Dedifferentiated amniotic fluid mesenchymal stem cell (primary cell): ENCODE data around the gene NSUN4.
"Not testable (repeated sequence)": the region's sequence is repeated elsewhere in the genome, so short reads cannot be mapped to it uniquely, and the experiment has no call there.

Experiments
- DNase-seq: peaks from one replicate; pipeline ENCODE4 v3.0.0-alpha.2; 2016; ENCODE audit errors: extremely low spot score

Gene NSUN4

DNA sequence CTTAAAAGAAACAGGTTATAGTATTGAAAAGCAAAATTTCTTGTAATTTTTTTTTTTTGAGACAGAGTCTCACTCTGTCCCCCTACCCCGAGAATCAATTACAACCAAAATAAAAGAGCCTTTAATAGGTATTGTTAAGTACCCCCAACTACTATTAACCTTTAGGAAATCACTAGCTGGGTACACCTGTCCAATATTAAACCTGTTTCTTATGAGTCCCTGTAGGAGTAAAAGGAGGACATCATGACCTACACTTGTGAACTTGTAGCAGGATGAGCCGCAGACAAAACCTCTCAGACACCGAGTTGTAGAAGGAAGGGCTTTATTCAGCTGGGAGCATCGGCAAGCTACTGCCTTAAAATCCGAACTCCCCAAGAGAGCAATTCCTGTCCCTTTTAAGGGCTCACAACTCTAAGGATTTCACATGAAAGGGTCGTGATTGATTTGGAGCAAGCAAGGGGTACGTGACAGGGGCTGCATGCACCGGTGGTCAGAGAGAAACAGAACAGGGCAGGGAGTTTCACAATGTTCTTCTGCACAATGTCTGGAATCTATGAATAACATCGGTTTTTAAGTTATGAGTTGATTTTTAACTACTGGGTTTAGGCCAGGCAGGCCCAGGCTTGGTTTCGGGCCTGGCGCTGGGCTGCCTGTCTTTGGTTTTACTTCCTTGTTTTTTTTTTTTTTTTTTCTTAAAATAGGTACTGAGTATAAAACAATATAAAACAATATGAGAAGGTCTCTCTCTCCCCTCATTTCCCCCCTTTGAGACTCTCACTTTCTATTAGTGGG, 15.1 kb upstream of the NSUN4 start:
- DNase-seq = not testable (repeated sequence)

DNA sequence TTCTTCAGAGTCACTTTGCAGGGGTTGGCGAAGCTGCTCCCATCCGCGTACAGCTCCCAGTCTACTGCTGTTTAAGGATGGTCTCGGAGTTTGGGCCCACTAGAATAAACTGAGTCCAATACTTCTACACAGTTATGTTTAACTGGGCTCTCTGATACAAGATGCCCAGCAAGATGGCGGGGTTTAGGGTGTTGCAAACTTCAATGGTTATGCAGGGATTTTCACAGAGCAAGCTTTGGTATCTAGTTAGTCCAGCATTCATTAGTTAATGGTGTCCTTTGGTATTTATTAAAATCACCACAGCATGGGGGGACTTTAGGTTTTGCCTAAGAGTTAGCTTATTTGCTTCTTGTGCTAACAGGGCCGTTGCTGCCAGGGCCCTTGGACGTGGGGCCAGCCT, 12.4 kb upstream of the NSUN4 start:
- DNase-seq = not testable (repeated sequence)

GRCh38 chr1:46329807-46330206, 10.8 kb upstream of the NSUN4 start:
- not testable (repeated sequence) for DNase-seq

DNA sequence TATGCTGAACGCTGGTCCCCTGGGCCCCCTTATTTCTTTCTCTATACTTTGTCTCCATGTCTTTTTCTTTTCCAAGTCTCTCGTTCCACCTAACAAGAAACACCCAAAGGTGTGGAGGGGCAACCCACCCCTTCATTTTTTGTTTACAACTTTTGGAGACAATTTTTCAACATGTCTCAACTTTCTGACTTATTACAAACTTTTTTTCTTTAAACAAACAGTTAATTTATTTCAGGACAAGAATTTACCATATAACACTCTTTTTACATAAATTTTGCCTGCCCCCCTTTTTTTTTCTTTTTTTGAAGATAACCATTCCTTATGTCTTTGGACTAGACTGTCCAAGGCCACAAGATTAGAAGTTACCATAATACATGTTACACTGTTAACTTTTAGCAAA, 10.2 kb upstream of the NSUN4 start:
- DNase-seq = not testable (repeated sequence)

- DNase-seq = not testable (repeated sequence)
Measured at GRCh38 chr1:46331786-46332540, 8.6 kb upstream of the NSUN4 start.

DNA sequence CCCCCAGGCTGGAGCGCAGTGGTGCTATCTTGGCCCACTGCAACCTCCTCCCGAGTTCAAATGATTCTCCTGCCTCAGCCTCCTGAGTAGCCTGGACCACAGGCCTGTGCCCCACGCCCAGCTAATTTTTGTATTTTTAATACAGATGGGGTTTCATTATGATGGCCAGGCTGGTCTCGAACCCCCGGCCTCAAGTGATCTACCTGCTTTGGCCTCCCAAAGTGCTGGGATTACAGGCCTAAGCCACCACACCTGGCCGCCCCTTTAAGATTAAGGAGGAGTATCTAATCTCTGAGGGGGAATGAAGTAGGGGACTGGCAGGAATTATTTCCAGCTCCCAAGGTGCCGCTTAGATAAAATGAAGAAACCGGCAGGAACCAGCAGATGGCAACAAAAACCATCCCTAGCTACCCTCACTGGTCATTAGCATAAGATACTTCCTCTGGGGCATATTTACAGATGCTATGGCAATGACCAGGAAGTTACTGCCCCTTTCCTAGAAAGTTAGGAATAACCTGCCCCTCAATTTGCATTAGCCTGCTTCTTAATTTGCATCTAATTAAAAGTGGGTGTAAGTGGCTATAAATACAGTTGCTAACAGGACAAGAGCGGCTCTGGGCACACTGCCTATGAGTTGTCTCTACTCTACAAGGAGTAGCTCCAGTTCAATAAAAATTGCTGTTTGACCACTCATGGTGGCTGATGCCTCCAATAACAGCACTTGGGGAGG, 7.1 kb upstream of the NSUN4 start:
- no peak for DNase-seq

DNA sequence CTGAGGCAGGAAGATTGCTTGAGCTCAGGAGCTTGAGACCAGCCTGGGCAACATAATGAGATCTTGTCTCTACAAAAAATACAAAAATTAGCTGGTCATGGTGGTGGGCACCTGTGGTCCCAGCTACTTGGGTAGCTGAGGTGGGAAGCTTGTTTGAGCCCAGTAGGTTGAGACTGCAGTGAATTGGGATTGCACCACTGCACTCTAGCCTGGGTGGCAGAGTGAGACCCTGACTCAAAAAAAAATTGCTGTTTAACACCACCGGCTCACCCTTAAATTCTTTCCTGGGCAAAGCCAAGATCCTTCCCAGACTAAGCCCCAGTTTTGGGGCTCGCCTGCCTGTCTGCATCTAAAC, 6.6 kb upstream of the NSUN4 start:
- DNase-seq = no peak

- DNase-seq = no peak
Measured at GRCh38 chr1:46335081-46335480, 5.5 kb upstream of the NSUN4 start.

DNA sequence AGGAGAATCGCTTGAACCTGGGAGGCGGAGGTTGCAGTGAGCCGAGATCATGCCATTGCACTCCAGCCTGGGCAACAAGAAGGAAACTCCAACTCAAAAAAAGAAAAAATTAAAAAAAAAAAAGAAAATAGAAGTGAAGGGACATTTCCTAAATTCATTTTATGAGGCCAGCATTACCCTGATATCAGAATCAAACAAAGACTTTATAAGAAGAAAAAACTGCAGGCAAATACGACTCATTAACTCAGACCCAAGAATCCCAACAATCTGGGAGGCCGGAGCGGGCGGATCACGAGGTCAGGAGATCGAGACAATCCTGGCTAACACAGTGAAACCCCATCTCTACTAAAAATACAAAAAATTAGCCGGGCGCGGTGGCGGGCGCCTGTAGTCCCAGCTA, 3.2 kb upstream of the NSUN4 start:
- DNase-seq = not testable (repeated sequence)

DNA sequence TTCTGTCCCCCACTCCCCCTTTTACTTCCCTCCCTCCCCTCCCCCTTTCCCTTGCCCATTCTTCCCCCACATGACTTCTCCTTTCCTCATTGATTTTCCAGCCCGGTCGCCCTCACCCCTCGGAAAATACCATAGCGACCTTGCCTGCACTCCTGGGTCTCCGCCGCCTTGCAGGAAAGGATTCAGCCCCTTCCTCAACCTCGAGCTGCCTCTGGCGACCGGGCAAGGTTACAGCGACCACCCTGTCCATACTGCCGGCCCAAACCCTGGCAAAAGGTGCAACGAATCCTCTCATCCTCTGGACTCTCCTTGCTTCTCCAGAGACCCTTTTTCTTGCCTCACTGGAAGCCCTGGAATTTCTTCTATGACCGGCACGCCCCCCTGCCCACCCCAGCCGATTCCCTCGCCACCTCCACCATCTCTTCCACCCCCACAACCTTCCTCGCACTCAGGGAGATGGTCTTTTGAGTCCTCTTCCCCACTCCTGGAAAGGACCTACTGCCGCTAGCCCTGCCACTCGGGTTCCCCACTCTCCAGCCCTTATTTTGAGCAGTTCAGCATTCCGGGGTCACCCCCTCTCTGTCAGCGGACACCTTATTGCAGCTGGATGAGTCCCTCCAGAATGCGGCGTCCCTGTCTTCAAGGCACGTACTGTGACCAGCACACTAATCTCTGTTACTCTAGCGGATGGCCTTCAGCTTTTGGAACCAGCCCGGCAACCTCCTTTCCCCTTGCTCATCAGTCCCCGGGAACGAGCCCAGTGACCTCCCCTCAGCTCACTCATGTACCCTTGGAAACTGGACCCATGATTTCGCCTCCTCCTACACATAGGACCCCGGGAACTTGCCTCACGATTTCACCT, 846 bp downstream of the NSUN4 start:
- DNase-seq = no peak

- DNase-seq = no peak
Measured at GRCh38 chr1:46342084-46342656, 1.6 kb downstream of the NSUN4 start.

DNA sequence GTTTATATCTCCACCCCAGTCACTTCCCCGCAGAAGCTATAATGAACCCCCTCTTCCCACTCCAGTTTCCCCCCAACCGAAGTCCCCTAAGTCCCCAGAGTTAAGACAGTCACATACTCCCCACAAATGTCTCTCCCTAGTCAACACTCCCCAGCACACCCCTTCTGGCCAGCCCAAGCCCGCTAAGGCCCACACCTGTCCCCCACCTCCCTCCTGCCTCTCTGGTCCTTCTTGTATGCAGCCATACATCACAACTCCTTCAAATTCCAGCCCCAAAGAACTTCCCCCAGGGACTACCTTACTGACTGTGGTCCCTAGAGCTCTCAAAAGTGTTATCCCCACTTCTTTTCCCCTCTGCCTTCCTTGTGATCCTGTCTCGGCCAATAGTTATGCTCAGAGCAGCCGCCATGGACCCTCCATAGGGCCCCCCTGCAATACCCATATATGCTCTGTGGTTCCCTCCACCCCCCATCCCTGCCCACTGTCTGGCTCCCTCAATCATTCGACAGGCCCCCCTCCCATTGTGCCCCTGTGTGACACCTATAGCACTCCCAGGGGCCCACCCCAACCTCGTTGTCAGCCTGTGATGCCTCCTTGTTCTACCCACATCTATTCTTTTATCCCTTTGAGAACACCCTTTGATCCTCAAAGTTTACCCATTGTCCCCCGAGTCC, 2.2 kb downstream of the NSUN4 start:
- no peak for DNase-seq

GRCh38 chr1:46343351-46343695, 2.7 kb downstream of the NSUN4 start:
- no peak for DNase-seq

DNA sequence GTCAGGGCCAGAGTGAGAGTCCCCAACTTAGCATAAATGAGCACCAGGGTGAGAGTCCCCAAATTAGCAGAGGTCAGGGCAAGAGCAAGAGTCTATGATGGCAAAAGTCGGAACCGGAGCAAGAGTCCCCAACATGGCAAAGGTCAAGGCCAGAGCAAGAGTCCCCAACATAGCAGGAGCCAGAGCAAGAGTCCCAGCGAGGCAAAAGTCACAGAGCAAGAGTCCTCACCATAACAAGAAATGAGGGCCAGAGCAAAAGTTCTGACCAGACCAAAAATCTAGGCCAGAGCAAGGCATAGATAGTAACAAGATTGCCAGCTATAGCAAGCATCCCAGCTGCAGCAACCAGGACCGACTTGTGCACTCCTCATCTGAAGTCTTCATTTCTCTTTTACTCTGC, 3.1 kb downstream of the NSUN4 start:
- no peak for DNase-seq

- DNase-seq = no peak
Measured at GRCh38 chr1:46344481-46344880, 3.9 kb downstream of the NSUN4 start.

DNA sequence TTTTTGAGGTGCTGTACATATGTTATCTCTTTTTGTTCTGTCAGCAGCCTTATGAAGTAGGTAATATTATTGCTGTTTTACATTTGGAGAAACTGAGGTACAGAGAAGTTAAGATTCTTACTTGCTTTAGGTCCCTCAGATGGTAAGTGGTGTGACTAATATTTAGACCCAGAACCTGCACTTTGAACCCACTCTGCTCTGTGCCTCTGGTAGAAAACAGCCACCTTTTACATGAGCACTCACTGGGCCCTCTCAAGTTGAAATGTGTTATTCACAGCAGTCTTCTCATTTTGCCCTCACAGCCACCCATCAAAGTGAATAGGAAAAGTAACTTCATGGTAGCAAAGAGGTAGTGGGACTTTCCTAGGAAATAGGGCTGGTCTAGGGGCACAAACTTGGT, 4.7 kb downstream of the NSUN4 start:
- no peak for DNase-seq

GRCh38 chr1:46352363-46352762, 11.8 kb downstream of the NSUN4 start:
- DNase-seq = no peak

DNA sequence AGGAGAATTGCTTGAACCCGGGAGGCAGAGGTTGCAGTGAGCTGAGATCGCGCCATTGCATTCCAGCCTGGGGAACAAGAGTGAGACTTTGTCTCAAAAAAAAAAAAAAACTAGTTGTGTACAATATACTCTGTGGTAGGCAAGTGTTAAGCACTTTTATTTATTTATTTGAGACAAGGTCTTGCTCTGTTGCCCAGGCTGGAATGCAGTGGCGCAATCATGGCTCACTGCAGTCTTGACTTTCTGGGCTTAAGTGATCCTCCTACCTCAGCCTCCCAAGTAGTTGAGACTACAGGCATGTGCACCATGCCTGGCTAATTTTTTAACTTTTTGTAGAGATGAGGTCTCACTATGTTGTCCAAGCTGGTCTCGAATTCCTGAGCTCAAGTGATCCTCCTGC, 15.3 kb downstream of the NSUN4 start:
- not testable (repeated sequence) for DNase-seq

GRCh38 chr1:46362158-46362557, 21.6 kb downstream of the NSUN4 start:
- no peak for DNase-seq

- DNase-seq = no peak
Measured at GRCh38 chr1:46363121-46363520, 22.5 kb downstream of the NSUN4 start.

DNA sequence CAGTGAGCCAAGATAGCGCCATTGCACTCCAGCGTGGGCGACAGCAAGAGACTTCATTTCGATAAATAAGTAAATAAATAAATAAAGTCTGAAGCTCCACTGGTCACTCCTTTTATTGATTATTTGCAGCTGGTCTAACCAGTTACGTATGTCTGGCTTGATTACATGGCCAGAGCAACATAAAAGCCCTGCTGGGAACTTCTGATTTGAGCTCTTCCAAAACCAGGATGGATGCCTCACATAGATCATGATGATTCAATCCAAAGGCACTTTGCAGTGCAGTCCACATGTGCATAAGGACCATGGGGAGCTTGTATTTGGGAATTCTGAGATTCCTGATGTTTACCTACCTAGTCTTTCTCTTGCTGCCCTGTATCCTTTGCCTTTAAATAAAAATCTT, 24.0 kb downstream of the NSUN4 start:
- DNase-seq = peak; percentile 11
